Middle frontal gyrus (tissue), 1 donor: ENCODE results near the gene TMEM63A.
A peak's percentile ranks its signal among the peaks of the same experiment; 100 is the strongest.

Experiments
- DNase-seq: peaks from one replicate; pipeline ENCODE4 v3.0.0-alpha.2; 2015; ENCODE audit warnings: low spot score; ENCODE audit errors: extremely low spot score

TMEM63A gene

GRCh38 chr1:225886159-225887029, 4.2 kb upstream of the TMEM63A start:
- DNase-seq: no peak

DNA sequence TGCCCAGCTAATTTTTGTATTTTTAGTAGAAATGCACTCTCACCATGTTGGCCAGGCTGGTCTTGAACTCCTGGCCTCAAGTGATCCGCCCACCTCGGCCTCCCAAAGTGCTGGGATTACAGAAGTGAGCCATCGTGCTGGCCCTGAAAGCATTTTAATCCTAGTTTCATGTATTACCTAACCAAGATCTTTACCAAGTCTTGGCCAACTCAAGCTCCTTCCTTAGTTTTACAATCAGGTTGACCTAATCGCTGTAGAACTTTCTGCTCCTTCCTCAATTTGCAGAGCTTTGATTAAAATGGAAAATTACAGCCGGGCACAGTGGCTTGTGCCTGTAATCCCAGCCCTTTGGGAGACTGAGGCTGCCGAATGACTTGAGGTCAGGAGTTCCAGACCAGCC, 3.2 kb upstream of the TMEM63A start:
- no peak for DNase-seq

- no peak for DNase-seq
Observed at GRCh38 chr1:225883616-225884265, 1.6 kb upstream of the TMEM63A start.

- no peak for DNase-seq
Observed at GRCh38 chr1:225882694-225883615, 775 bp upstream of the TMEM63A start.

DNA sequence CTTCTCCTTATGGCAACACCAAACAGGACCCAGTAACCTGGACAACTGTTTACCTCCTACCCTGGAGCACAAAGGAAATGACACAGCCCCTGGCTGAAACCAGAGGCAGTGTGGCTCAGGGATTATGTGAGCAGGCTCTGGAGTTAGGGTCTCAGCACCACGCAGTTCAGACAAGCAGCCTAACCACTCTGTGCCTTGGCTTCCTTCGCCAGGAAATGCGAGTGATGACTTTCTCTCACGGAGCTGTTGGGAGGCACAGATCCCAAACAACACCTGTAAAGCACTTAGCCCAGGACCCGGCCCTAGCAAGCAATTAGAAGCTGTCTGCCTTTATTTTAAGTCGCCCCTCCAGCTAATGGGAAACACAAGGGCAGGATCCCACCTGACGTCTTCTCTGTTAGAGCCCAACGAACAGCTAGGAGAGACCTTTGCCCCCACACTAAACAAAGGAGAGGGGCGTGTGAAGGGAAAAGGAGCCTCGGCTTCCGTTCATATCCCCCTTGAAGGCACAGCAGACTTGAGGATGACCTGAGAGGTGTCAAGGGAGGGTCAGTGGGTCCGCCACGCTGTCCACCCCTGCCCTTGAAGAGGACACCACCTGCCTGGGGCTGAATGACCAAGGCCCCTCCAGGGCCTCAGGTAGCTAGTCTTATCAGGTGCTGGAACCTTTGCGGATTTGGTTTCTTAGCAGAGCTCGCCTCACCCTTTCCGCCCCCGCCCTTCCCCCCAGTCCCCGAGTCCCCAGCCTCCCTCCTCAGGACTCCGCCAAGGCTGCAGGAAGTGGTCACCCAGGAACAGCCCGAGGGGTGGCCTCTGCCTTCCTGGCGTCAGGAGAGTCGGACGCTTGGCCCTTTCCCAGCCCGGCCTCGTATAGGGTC, 860 bp downstream of the TMEM63A start:
- no peak for DNase-seq

- DNase-seq: no peak
Observed at GRCh38 chr1:225880636-225881035, 1.5 kb downstream of the TMEM63A start.

- no peak for DNase-seq
Observed at GRCh38 chr1:225880222-225880588, 2.0 kb downstream of the TMEM63A start.

DNA sequence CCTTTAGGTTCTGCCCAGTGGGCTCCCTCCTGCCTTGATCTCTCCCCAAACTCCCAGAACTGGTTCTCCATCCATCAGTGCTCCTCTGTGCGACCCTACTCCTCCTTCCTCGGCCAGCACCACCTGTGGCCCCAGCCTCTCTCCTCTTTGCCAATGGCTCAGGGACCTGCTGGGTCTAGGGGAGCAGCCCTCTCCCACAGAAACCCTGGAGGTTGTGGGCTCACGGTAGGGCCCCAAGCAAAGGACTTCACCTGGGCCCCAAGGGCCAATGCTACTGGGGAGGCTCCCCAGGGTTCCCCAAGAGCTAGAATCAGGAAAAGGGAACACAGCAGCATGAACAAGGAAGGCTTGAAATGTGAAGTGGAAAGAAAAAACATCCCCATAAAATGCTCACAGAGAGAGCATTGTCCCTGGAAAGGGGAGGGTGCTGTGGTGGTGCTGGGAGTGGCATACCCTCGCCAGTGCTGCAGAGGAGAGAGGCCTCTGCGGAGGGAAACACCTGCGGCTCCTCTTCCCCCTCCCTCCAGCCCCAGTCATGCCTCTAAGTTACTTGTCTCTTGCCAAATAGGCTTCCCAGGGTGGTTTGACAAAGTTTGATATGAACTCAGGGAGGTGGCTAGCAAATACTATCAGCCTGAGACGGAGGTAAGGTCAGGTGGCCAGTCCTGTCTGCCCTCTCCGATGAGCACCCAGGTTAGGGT, 2.5 kb downstream of the TMEM63A start:
- no peak for DNase-seq

GRCh38 chr1:225878282-225878681, 3.9 kb downstream of the TMEM63A start:
- DNase-seq: no peak

DNA sequence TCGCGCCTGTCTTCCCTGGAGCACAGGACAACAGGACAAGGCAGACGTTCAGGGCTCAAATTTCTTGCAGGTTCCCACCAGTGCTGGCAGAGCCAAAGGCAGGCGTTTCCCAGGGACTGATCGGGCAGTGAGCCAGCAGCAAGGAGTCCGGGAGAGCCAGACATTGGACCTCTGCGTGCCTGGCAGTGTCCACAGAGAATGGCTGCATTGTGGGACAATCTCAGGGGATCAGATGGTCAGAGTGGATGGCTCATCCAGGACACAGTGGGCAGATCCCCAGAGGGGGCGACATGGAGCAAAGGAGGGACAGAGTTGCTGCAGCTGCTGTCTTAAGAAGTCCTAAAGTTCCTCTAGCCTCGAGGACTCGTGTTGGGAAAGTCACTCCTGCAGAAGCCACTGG, 4.6 kb downstream of the TMEM63A start:
- DNase-seq: peak; percentile 76

DNA sequence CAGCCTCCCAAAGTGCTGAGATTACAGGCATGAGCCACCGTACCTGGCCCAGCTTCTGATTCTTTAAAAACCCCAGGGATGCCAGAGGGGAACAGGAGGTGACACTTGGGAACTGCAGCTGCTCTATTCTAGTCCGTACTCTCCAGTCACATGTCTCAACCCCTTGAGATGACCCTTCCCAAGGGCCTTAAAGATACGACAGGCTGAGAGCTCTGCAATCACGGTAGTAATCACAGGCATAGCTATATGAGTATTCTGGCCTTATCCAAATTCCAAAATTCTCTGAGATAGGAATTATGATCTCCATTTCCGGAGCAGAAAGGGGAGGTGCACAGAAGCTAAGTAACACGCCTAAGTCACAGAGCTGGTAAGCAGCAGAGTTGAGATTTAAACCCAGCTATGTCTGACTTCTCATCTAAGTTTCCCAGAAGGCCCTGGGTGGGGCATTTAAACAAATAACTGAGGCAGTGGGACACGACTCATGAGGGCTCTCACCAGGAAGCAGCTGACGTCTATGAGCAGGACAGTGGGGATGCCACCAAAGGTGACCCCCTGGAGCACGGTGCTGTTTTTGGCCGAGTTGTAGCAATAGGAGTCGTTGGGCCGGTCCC, 5.2 kb downstream of the TMEM63A start:
- no peak for DNase-seq

- no peak for DNase-seq
Observed at GRCh38 chr1:225875044-225875815, 7.0 kb downstream of the TMEM63A start.

- DNase-seq: no peak
Observed at GRCh38 chr1:225874431-225874830, 7.7 kb downstream of the TMEM63A start.

GRCh38 chr1:225873281-225873850, 8.8 kb downstream of the TMEM63A start:
- DNase-seq: no peak

- DNase-seq: no peak
Observed at GRCh38 chr1:225872075-225872430, 10.1 kb downstream of the TMEM63A start.

GRCh38 chr1:225871359-225872074, 10.7 kb downstream of the TMEM63A start:
- DNase-seq: no peak

DNA sequence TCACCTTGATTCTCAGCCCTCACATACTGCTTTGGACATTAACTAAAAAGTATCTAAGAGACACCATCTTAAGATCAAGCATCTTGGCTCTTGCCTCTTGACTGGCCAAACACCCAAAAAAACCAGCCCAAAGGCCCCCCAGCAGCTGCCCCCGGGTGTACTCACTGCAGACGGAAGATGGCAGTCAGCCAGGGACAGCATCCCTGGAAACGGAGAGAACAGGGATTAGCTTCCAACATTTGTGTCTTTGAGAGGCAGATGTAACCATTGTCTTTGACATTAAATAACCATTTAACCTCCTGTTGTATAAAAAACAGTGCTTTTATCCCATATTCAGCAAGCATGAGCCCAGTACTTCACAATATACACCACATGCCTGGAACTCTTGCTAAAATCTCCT, 11.3 kb downstream of the TMEM63A start:
- DNase-seq: no peak
